ENCODE data around the gene CXCL8. TPM values are rescaled to one million over a fixed set of nuclear protein-coding genes. Genes with fewer than 3 reads are reported as not detected.

The CXCL8 gene
- total and polyA plus RNA-seq, 2 of the 8 experiments (the other 6 are each of a cell fraction or from before 2014, with no cell fraction given) = not detected

- H3K79me1 ChIP-seq (ENCODE audit: low read depth, low read length) = no peaks in the 10 kb centered on the region
- H4K91ac ChIP-seq (replicated peaks; ENCODE audit: insufficient read length, low read length) = no peak overlapping the region
- H2BK12ac ChIP-seq (ENCODE audit: low read depth, low read length) = no peak overlapping the region
- no peak overlapping the region for H2BK20ac ChIP-seq (ENCODE audit: low read length)
- POLR2A ChIA-PET (ENCODE audit: partially characterized antibody) = no interaction called here
- no peak overlapping the region for H3K27ac ChIP-seq (ENCODE audit: low read depth, low read length)
- H4K8ac ChIP-seq (ENCODE audit: extremely low read depth, insufficient read depth, low read length) = no peak overlapping the region
- DNase-seq (ENCODE audit: low read depth in 1 of 2, low spot score in 2 of 2) (no peak), FAIRE-seq (no peak)
- no peak overlapping the region for H3K9ac ChIP-seq (replicated peaks in 1 of 4; ENCODE audit: extremely low read depth in 1 of 4, low read depth in 3 of 4, low read length in 3 of 4)
- no peak overlapping the region for H3K4me2 ChIP-seq (ENCODE audit: insufficient read depth in 1 of 2, low read depth in 2 of 2, low read length in 2 of 2)
- H3K14ac ChIP-seq (ENCODE audit: insufficient read length) = no peak overlapping the region
- H3K56ac ChIP-seq (replicated peaks; ENCODE audit: insufficient read length, low read depth, low read length) = no peak overlapping the region
- no peak overlapping the region for H3K23ac ChIP-seq (ENCODE audit: insufficient read length)
- no peak overlapping the region for H2AFZ ChIP-seq (ENCODE audit: low read length)
- H4K5ac ChIP-seq (ENCODE audit: insufficient read length, low read depth, low read length) = no peak overlapping the region
- H3K27me3 ChIP-seq (replicated peaks in 1 of 4; ENCODE audit: control insufficient read depth in 3 of 4, extremely low read depth in 1 of 4, insufficient read depth in 3 of 4, low read length in 3 of 4) = no peaks in the 10 kb centered on the region
- H3K36me3 ChIP-seq (ENCODE audit: control insufficient read depth in 2 of 4, insufficient read depth in 4 of 4, low read length in 3 of 4) = no peaks in the 10 kb centered on the region
- H2BK120ac ChIP-seq (replicated peaks; ENCODE audit: low read depth, low read length) = no peak overlapping the region
- WGBS, 2 experiments (ENCODE audit: extremely low coverage in 1 of 2, insufficient coverage in 1 of 2, insufficient read length in 1 of 2, insufficient replicate concordance in 2 of 2, low coverage in 1 of 2, low lambda C conversion rate in 2 of 2, missing lambda C conversion rate in 1 of 2) = 64% methylated on average over 2 of the region's 2 CpGs; no CpG with 5 or more reads in 1 of the 2 experiments
- H3K9me3 ChIP-seq (ENCODE audit: insufficient read depth in 2 of 2, low read depth in 1 of 2, low read length in 1 of 2) = no peaks in the 10 kb centered on the region
- no peak overlapping the region for H2BK15ac ChIP-seq (ENCODE audit: low read length)
- no peaks in the 10 kb centered on the region for H3K79me2 ChIP-seq (ENCODE audit: control insufficient read depth in 1 of 2, insufficient read depth in 2 of 2, low read length in 2 of 2)
- no peak overlapping the region for H2BK5ac ChIP-seq (ENCODE audit: low read depth, low read length)
- H3K4me3 ChIP-seq (ENCODE audit: extremely low read depth in 1 of 4, insufficient read depth in 2 of 4, low read depth in 3 of 4, low read length in 4 of 4) = no peak overlapping the region
- no peaks in the 10 kb centered on the region for H3K23me2 ChIP-seq (ENCODE audit: low read depth, low read length)
- no peak overlapping the region for H2AK5ac ChIP-seq (ENCODE audit: low read depth, low read length)
- no peaks in the 10 kb centered on the region for H3K4me1 ChIP-seq (replicated peaks in 1 of 4; ENCODE audit: control insufficient read depth in 3 of 4, insufficient read depth in 4 of 4, low read length in 3 of 4)
- no peak overlapping the region for H3K18ac ChIP-seq (ENCODE audit: extremely low read depth, low read length)
- no peaks in the 10 kb centered on the region for H4K20me1 ChIP-seq (replicated peaks in 1 of 2; ENCODE audit: control insufficient read depth in 1 of 2, insufficient read depth in 2 of 2, low read length in 2 of 2)
- CTCF ChIA-PET (ENCODE audit: partially characterized antibody) = interaction anchor here (1.6 kb wide), 1 partner anchor 12 kb away, joined by 3 read pairs; no protein-coding TSS in a partner anchor
- H3K4ac ChIP-seq (replicated peaks; ENCODE audit: insufficient read length, low read depth, low read length) = no peak overlapping the region
- TF ChIP-seq SP2 (IDR thresholded peaks at IDR 0.05; ENCODE audit: low read length) = no peak
- TF ChIP-seq SIX5 (IDR thresholded peaks at IDR 0.05; ENCODE audit: low read depth, low read length) = no peak
- TF ChIP-seq MAFK (IDR thresholded peaks at IDR 0.05; ENCODE audit: low read depth, low read length) = no peak
- no peak for TF ChIP-seq CBX5 (IDR thresholded peaks at IDR 0.05; ENCODE audit: low read depth, low read length)
- no peak for TF ChIP-seq RFX5 (IDR thresholded peaks at IDR 0.05; ENCODE audit: borderline replicate concordance, low read depth, low read length)
- no peak for TF ChIP-seq TCF12 (IDR thresholded peaks at IDR 0.05; ENCODE audit: low read depth, low read length)
- no peak for TF ChIP-seq BCL11A (IDR thresholded peaks at IDR 0.05; ENCODE audit: low read depth in 2 of 2, low read length in 2 of 2)
- no peak for TF ChIP-seq POU5F1 (IDR thresholded peaks at IDR 0.05; ENCODE audit: low read depth, low read length)
- no peak for TF ChIP-seq JUN (IDR thresholded peaks at IDR 0.05; ENCODE audit: low read depth, low read length)
- no peak for TF ChIP-seq PHF8 (conservative IDR thresholded peaks at IDR 0.05; ENCODE audit: low read depth, low read length)
- no peak for TF ChIP-seq HDAC2 (IDR thresholded peaks at IDR 0.05; ENCODE audit: borderline replicate concordance in 1 of 2, low read depth in 2 of 2, low read length in 2 of 2)
- no peak for TF ChIP-seq KDM1A (IDR thresholded peaks at IDR 0.05; ENCODE audit: borderline replicate concordance, low read length)
- TF ChIP-seq RXRA (IDR thresholded peaks at IDR 0.05; ENCODE audit: insufficient read depth, low read depth, low read length) = no peak
- TF ChIP-seq CTBP2 (IDR thresholded peaks at IDR 0.05; ENCODE audit: borderline replicate concordance, insufficient read depth, insufficient read length, low read length) = no peak
- TF ChIP-seq SIN3A (conservative IDR thresholded peaks at IDR 0.05 in 1 of 2, IDR thresholded peaks at IDR 0.05 in 1 of 2; ENCODE audit: low read depth in 1 of 2, low read length in 2 of 2) = no peak
Observed at GRCh38 chr4:73765296-73765695, 24.9 kb downstream of the CXCL8 start.

Data from H1 (cell line).